ENCODE results near the gene MMP20. TPM values are rescaled to one million over a fixed set of nuclear protein-coding genes. Genes with fewer than 3 reads are reported as not detected.

The MMP20 gene
- total RNA-seq, 1 experiment from 2014 or later = not detected

- TF ChIP-seq CTCF (IDR thresholded peaks at IDR 0.05) (no peak), REST (IDR thresholded peaks at IDR 0.05; ENCODE audit: insufficient read depth in 1 of 2, low read depth in 2 of 2, low read length in 1 of 2) (no peak), SIN3A (IDR thresholded peaks at IDR 0.05; ENCODE audit: borderline replicate concordance, insufficient read depth, low read depth, low read length) (no peak), POLR2AphosphoS5 (IDR thresholded peaks at IDR 0.05; ENCODE audit: low read depth, low read length) (no peak), TCF7L2 (IDR thresholded peaks at IDR 0.05; ENCODE audit: low read depth, low read length) (no peak)
- Histone ChIP-seq H3K9me3 (ENCODE audit: control insufficient read depth, insufficient read depth, low read depth, low read length) (peaks cover 3% of the 10 kb centered on the region; the same call in 1 of the 2 replicates), H3K4me3 (ENCODE audit: low read depth in 2 of 2, low read length in 2 of 2) (no peak overlapping the region), H3K27me3 (ENCODE audit: control insufficient read depth, insufficient read depth, low read length) (no peaks in the 10 kb centered on the region), H3K36me3 (ENCODE audit: control insufficient read depth, insufficient read depth, low read length) (no peaks in the 10 kb centered on the region), H3K4me1 (ENCODE audit: control insufficient read depth, insufficient read depth, low read length) (no peaks in the 10 kb centered on the region), H3K27ac (ENCODE audit: low read length) (no peak overlapping the region)
- no TSS peak for BruUV-seq (replicated peaks)
- CTCF ChIA-PET = interaction anchor here (1.4 kb wide), 1 partner anchor 12 kb away, joined by 4 read pairs; no protein-coding TSS in a partner anchor
- intact Hi-C loops (cut with micrococcal nuclease; ENCODE audit: unreplicated experiment) (no loop called here), in situ Hi-C loops (cut with HindIII; ENCODE audit: low pct_unique_long_range_greater_than_20kb, low sequenced_read_pairs) (no loop called here)
- DNase-seq (ENCODE audit: low read depth, low spot score) (no peak), ATAC-seq (no peak)
- POLR2A ChIA-PET = no interaction called here
These were observed 29.6 kb upstream of the MMP20 start for GRCh38 chr11:102654761-102655160.

- Histone ChIP-seq H3K4me1 (ENCODE audit: control insufficient read depth, insufficient read depth, low read length) (no peaks in the 10 kb centered on the region), H3K27ac (ENCODE audit: low read length) (no peak overlapping the region), H3K27me3 (ENCODE audit: control insufficient read depth, insufficient read depth, low read length) (no peaks in the 10 kb centered on the region), H3K4me3 (ENCODE audit: low read depth in 2 of 2, low read length in 2 of 2) (no peak overlapping the region), H3K9me3 (ENCODE audit: control insufficient read depth, insufficient read depth, low read depth, low read length) (peaks cover 3% of the 10 kb centered on the region; the same call in 1 of the 2 replicates), H3K36me3 (ENCODE audit: control insufficient read depth, insufficient read depth, low read length) (no peaks in the 10 kb centered on the region)
- intact Hi-C loops (cut with micrococcal nuclease; ENCODE audit: unreplicated experiment) (no loop called here), in situ Hi-C loops (cut with HindIII; ENCODE audit: low pct_unique_long_range_greater_than_20kb, low sequenced_read_pairs) (no loop called here)
- TF ChIP-seq POLR2AphosphoS5 (IDR thresholded peaks at IDR 0.05; ENCODE audit: low read depth, low read length) = no peak
- TF ChIP-seq TCF7L2 (IDR thresholded peaks at IDR 0.05; ENCODE audit: low read depth, low read length) = no peak
- TF ChIP-seq REST (IDR thresholded peaks at IDR 0.05; ENCODE audit: insufficient read depth in 1 of 2, low read depth in 2 of 2, low read length in 1 of 2) = no peak
- no peak for TF ChIP-seq SIN3A (IDR thresholded peaks at IDR 0.05; ENCODE audit: borderline replicate concordance, insufficient read depth, low read depth, low read length)
- TF ChIP-seq CTCF (IDR thresholded peaks at IDR 0.05) = no peak
- DNase-seq (ENCODE audit: low read depth, low spot score) (no peak), ATAC-seq (no peak)
- CTCF ChIA-PET = interaction anchor here (1.4 kb wide), 1 partner anchor 13 kb away, joined by 4 read pairs; no protein-coding TSS in a partner anchor
- BruUV-seq (replicated peaks) = no TSS peak
- POLR2A ChIA-PET = no interaction called here
These were observed 28.7 kb upstream of the MMP20 start for GRCh38 chr11:102653744-102654291.
